ENCODE data around the gene EVI2B. TPM values are rescaled to one million over a fixed set of nuclear protein-coding genes. Genes with fewer than 3 reads are reported as not detected.

Gene EVI2B
- polyA plus RNA-seq, 3 donors: 166 to 267 (median 262) TPM

DNA sequence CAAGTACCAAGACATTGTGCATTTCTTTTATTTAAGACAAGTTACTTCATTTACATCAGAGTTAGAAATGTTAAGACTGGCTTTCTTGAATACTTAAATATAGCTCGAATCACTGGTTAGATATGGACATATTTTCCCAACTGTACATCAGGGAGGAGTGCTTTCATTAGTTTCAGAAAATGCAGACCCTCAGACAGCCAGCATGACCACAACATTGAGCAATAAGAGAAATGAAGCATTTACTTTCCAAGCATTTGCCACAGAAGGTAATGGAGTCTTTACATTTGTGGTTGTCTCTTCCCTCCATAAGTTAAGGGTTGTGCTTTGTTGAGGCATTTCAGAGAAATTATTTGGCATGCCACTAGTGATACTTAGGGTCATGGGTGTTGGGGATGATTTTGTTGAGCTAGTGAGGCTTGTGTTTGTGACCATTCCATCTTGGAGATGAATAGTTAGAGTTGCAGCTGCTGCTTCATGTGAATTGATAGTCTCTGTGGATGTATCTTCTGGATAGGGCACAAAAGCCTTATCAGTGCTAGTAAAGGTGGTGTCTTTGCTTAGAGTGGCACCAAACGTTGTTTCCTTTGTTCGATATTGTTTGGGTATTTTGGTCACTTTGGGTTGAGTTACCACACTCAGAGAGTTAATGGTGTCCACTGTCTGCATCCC is 18.9 kb downstream of the EVI2B start:
- WGBS (ENCODE audit: insufficient coverage): no CpG with 5 or more reads among the region's 3 CpGs
- H3K4me2 ChIP-seq (replicated peaks; ENCODE audit: extremely low read depth, low read length, poor library complexity, severe bottlenecking): no peak overlapping the region

DNA sequence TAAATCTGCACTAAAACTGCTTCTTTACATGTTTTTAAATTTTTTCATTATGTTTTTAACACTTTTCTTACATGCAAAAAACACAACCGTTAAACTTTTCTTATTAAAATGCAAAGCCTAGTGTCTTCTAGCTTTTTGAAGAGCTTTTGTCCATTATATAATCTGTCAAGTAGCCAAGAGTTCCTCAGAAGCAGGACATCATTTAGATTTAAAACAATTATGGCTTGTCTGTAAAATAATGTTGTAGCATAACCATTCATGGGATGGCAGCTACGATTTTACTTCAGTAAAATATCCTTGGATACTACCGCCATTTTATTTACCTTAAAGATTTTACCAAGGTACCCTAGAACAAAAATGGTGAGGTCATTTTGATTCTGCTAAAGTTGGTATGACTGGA is 19.6 kb downstream of the EVI2B start:
- Mint-ChIP-seq H3K36me3 (peaks cover 0 to 14% of the 10 kb centered on the region in 2 donors), H3K27me3 (ENCODE audit: low read depth in 3 of 3) (no peaks in the 10 kb centered on the region), H3K27ac (no peak overlapping the region), H3K9me3 (no peaks in the 10 kb centered on the region), H3K4me3 (no peak overlapping the region), H3K4me1 (peaks cover 13% of the 10 kb centered on the region)
- Histone ChIP-seq H3K36me3 (replicated peaks in 1 of 2; ENCODE audit: control insufficient read depth in 1 of 2, insufficient read depth in 2 of 2, low read length in 2 of 2) (no peaks in the 10 kb centered on the region), H3K27ac (ENCODE audit: low read depth in 1 of 2, low read length in 2 of 2) (no peak overlapping the region), H3K4me1 (ENCODE audit: control insufficient read depth in 1 of 2, insufficient read depth in 2 of 2, low read length in 2 of 2) (peaks cover 0 to 13% of the 10 kb centered on the region in 2 donors), H3K4me3 (replicated peaks in 1 of 3; ENCODE audit: low read depth in 2 of 3, low read length in 3 of 3) (no peak overlapping the region), H3K27me3 (ENCODE audit: control insufficient read depth in 2 of 2, insufficient read depth in 2 of 2, low read length in 2 of 2) (no peaks in the 10 kb centered on the region), H3K9ac (ENCODE audit: insufficient read depth, low read length, poor library complexity, severe bottlenecking) (no peak overlapping the region), H3K9me3 (replicated peaks in 1 of 2; ENCODE audit: control insufficient read depth in 1 of 2, insufficient read depth in 1 of 2, low read length in 2 of 2) (no peaks in the 10 kb centered on the region), H3K79me2 (ENCODE audit: insufficient read depth, low read length) (no peaks in the 10 kb centered on the region), H2AFZ (ENCODE audit: insufficient read depth, low read depth, low read length, poor library complexity, severe bottlenecking) (no peak overlapping the region), H4K20me1 (ENCODE audit: insufficient read depth, low read length) (no peaks in the 10 kb centered on the region), H3K4me2 (replicated peaks; ENCODE audit: extremely low read depth, low read length, poor library complexity, severe bottlenecking) (no peak overlapping the region)
- no peak for DNase-seq
- intact Hi-C loops (cut with micrococcal nuclease): loop anchor here in 1 of 2 donors (10.0 kb wide), 1 partner anchor 71 kb away; no protein-coding TSS in a partner anchor
- TF ChIP-seq CTCF (IDR thresholded peaks at IDR 0.05): no peak
- WGBS (ENCODE audit: insufficient coverage): no CpG with 5 or more reads among the region's 3 CpGs

More for the DNA sequence above, 18.9 kb downstream of the EVI2B start:
- peaks cover 0 to 14% of the 10 kb centered on the region in 2 donors for H3K36me3 Mint-ChIP-seq
- H3K4me1 ChIP-seq (ENCODE audit: control insufficient read depth in 1 of 2, insufficient read depth in 2 of 2, low read length in 2 of 2): peaks cover 0 to 11% of the 10 kb centered on the region in 2 donors
- no peak overlapping the region for H3K4me3 Mint-ChIP-seq
- no peaks in the 10 kb centered on the region for H3K36me3 ChIP-seq (replicated peaks in 1 of 2; ENCODE audit: control insufficient read depth in 1 of 2, insufficient read depth in 2 of 2, low read length in 2 of 2)
- DNase-seq: no peak
- H3K27ac Mint-ChIP-seq: no peak overlapping the region
- H4K20me1 ChIP-seq (ENCODE audit: insufficient read depth, low read length): no peaks in the 10 kb centered on the region
- H3K9me3 ChIP-seq (replicated peaks in 1 of 2; ENCODE audit: control insufficient read depth in 1 of 2, insufficient read depth in 1 of 2, low read length in 2 of 2): no peaks in the 10 kb centered on the region
- H3K9ac ChIP-seq (ENCODE audit: insufficient read depth, low read length, poor library complexity, severe bottlenecking): no peak overlapping the region
- H3K79me2 ChIP-seq (ENCODE audit: insufficient read depth, low read length): no peaks in the 10 kb centered on the region
- no peak overlapping the region for H2AFZ ChIP-seq (ENCODE audit: insufficient read depth, low read depth, low read length, poor library complexity, severe bottlenecking)
- TF ChIP-seq CTCF (IDR thresholded peaks at IDR 0.05): no peak
- intact Hi-C loops (cut with micrococcal nuclease): loop anchor here in 1 of 2 donors (10.0 kb wide), 1 partner anchor 70 kb away; no protein-coding TSS in a partner anchor
- no peak overlapping the region for H3K27ac ChIP-seq (ENCODE audit: low read depth in 1 of 2, low read length in 2 of 2)
- H3K27me3 Mint-ChIP-seq (ENCODE audit: low read depth in 3 of 3): no peaks in the 10 kb centered on the region
- no peaks in the 10 kb centered on the region for H3K27me3 ChIP-seq (ENCODE audit: control insufficient read depth in 2 of 2, insufficient read depth in 2 of 2, low read length in 2 of 2)
- H3K9me3 Mint-ChIP-seq: no peaks in the 10 kb centered on the region
- no peak overlapping the region for H3K4me3 ChIP-seq (replicated peaks in 1 of 3; ENCODE audit: low read depth in 2 of 3, low read length in 3 of 3)
- peaks cover 13% of the 10 kb centered on the region for H3K4me1 Mint-ChIP-seq

All from CD14-positive monocyte (primary cell).